ENCODE results near the gene MCFD2.

Gene MCFD2

GRCh38 chr2:46865181-46865970 is 50.2 kb downstream of the MCFD2 start:
- no peak for DNase-seq
- TF ChIP-seq POLR2A (IDR thresholded peaks at IDR 0.05; ENCODE audit: low read length) (no peak), GATA1 (IDR thresholded peaks at IDR 0.05; ENCODE audit: low read depth, low read length) (no peak)

- DNase-seq: no peak
- TF ChIP-seq POLR2A (IDR thresholded peaks at IDR 0.05; ENCODE audit: low read length): no peak
- TF ChIP-seq GATA1 (IDR thresholded peaks at IDR 0.05; ENCODE audit: low read depth, low read length): no peak
Observed at GRCh38 chr2:46863882-46864281, 51.7 kb downstream of the MCFD2 start.

GRCh38 chr2:46862514-46862913 is 53.1 kb downstream of the MCFD2 start:
- DNase-seq: no peak
- no peak for TF ChIP-seq GATA1 (IDR thresholded peaks at IDR 0.05; ENCODE audit: low read depth, low read length)
- TF ChIP-seq POLR2A (IDR thresholded peaks at IDR 0.05; ENCODE audit: low read length): no peak

GRCh38 chr2:46861916-46862315 is 53.7 kb downstream of the MCFD2 start:
- TF ChIP-seq GATA1 (IDR thresholded peaks at IDR 0.05; ENCODE audit: low read depth, low read length): no peak
- TF ChIP-seq POLR2A (IDR thresholded peaks at IDR 0.05; ENCODE audit: low read length): no peak

GRCh38 chr2:46859482-46859881 is 56.1 kb downstream of the MCFD2 start:
- TF ChIP-seq GATA1 (IDR thresholded peaks at IDR 0.05; ENCODE audit: low read depth, low read length): no peak
- TF ChIP-seq POLR2A (IDR thresholded peaks at IDR 0.05; ENCODE audit: low read length): no peak
- DNase-seq: no peak

More at GRCh38 chr2:46861916-46862315, 53.7 kb downstream of the MCFD2 start:
- DNase-seq: no peak

- TF ChIP-seq GATA1 (IDR thresholded peaks at IDR 0.05; ENCODE audit: low read depth, low read length): no peak
- TF ChIP-seq POLR2A (IDR thresholded peaks at IDR 0.05; ENCODE audit: low read length): no peak
Observed at GRCh38 chr2:46858702-46859090, 56.9 kb downstream of the MCFD2 start.

GRCh38 chr2:46857871-46858701 is 57.5 kb downstream of the MCFD2 start:
- TF ChIP-seq GATA1 (IDR thresholded peaks at IDR 0.05; ENCODE audit: low read depth, low read length) (no peak), POLR2A (IDR thresholded peaks at IDR 0.05; ENCODE audit: low read length) (no peak)
- DNase-seq: no peak

More at GRCh38 chr2:46858702-46859090, 56.9 kb downstream of the MCFD2 start:
- no peak for DNase-seq

GRCh38 chr2:46856336-46856735 is 59.3 kb downstream of the MCFD2 start:
- no peak for DNase-seq
- TF ChIP-seq GATA1 (IDR thresholded peaks at IDR 0.05; ENCODE audit: low read depth, low read length) (no peak), POLR2A (IDR thresholded peaks at IDR 0.05; ENCODE audit: low read length) (no peak)

- no peak for TF ChIP-seq POLR2A (IDR thresholded peaks at IDR 0.05; ENCODE audit: low read length)
- TF ChIP-seq GATA1 (IDR thresholded peaks at IDR 0.05; ENCODE audit: low read depth, low read length): no peak
- no peak for DNase-seq
Observed at GRCh38 chr2:46855805-46856204, 59.8 kb downstream of the MCFD2 start.

- TF ChIP-seq GATA1 (IDR thresholded peaks at IDR 0.05; ENCODE audit: low read depth, low read length): no peak
- no peak for TF ChIP-seq POLR2A (IDR thresholded peaks at IDR 0.05; ENCODE audit: low read length)
- no peak for DNase-seq
Observed at GRCh38 chr2:46854260-46854659, 61.3 kb downstream of the MCFD2 start.

GRCh38 chr2:46852598-46852997 is 63.0 kb downstream of the MCFD2 start:
- TF ChIP-seq POLR2A (IDR thresholded peaks at IDR 0.05; ENCODE audit: low read length) (no peak), GATA1 (IDR thresholded peaks at IDR 0.05; ENCODE audit: low read depth, low read length) (no peak)
- no peak for DNase-seq

- no peak for DNase-seq
- TF ChIP-seq POLR2A (IDR thresholded peaks at IDR 0.05; ENCODE audit: low read length) (no peak), GATA1 (IDR thresholded peaks at IDR 0.05; ENCODE audit: low read depth, low read length) (no peak)
Observed at GRCh38 chr2:46852124-46852523, 63.5 kb downstream of the MCFD2 start.
